ENCODE measurements around the gene HOXC9.

HOXC9 gene

DNA sequence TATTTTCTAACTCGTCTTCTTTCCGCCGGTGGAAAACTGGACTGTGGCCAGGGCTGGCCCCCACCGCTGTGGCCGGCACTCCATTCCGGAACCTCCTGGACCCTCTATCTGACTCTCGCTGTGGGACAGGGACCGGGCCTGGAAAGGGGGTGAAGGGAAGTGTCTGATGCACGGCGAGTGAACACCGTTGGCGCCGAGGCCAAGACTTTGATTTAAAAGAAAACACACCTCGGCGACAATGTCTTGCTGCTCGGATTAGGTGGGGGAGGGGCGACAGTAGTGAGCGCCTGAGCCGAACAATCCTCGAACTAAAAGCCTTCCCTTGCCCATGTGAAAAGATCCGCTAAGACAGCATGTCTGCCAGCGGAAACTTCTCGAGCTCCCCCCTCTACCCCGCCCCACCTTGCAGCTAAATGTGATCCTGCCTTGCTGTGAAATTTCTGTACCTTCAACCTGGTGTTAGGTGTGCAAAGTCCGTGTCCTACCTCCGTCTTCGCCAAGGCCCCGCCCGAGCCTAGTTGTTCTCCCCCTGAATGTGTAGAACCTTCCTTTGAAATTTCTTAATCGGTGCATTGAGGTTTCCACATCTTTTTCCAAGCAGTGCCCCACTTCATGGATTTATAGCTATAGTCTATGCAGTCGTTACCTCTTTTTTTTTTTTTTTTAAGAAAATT, 24.3 kb upstream of the HOXC9 start:
- CTCF ChIA-PET, result interaction anchor here (0.9 to 2.0 kb wide), 4 partner anchors 12 to 225 kb away, joined by 3 to 4 read pairs (median 4); no protein-coding TSS in a partner anchor
- POLR2A ChIA-PET, result no interaction called here
- TF ChIP-seq, protein P1, sequence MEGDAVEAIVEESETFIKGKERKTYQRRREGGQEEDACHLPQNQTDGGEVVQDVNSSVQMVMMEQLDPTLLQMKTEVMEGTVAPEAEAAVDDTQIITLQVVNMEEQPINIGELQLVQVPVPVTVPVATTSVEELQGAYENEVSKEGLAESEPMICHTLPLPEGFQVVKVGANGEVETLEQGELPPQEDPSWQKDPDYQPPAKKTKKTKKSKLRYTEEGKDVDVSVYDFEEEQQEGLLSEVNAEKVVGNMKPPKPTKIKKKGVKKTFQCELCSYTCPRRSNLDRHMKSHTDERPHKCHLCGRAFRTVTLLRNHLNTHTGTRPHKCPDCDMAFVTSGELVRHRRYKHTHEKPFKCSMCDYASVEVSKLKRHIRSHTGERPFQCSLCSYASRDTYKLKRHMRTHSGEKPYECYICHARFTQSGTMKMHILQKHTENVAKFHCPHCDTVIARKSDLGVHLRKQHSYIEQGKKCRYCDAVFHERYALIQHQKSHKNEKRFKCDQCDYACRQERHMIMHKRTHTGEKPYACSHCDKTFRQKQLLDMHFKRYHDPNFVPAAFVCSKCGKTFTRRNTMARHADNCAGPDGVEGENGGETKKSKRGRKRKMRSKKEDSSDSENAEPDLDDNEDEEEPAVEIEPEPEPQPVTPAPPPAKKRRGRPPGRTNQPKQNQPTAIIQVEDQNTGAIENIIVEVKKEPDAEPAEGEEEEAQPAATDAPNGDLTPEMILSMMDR (IDR thresholded peaks at IDR 0.05; ENCODE audit: control extremely low read depth, extremely low read depth, low read depth, missing control alignments), result no peak
- DNase-seq (ENCODE audit: extremely low spot score), result no peak

DNA sequence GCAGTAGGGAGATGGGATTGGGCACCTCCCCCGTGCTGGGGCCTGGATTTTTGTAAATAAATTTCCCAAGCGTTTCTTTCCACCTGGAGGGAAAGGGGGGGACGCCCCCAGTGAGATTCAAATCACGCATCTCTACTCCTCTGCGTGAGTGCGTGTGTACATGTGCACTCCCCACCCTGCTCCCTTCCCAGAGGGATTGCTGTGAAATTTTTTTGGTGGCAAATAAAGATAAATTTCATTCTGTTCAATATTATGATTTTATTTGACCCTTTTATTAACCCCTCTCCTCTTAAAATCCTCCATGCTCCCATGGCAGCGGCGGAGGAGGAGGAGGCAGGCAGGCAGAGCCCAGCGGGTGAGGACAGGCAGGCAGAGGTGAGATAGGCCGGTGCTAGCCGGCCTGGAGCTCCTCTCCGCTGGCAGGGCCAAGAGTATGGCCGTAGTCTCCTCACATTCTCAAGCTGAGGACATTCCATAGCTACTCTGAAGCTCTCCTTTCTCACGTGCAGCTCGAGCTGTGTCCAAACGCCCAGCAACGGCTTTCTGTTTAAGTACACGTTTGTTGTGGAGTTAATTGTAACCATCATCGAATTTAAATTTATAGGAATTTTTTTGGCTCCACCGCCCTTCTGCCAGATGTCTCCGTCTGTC, 23.7 kb upstream of the HOXC9 start:
- TF ChIP-seq, protein P1 (IDR thresholded peaks at IDR 0.05; ENCODE audit: control extremely low read depth, extremely low read depth, low read depth, missing control alignments), result no peak
- ChIA-PET POLR2A (no interaction called here), CTCF (interaction anchor here (0.9 to 2.0 kb wide), 3 partner anchors 14 to 225 kb away, joined by 3 to 4 read pairs (median 3); no protein-coding TSS in a partner anchor)
- no peak for DNase-seq (ENCODE audit: extremely low spot score)

DNA sequence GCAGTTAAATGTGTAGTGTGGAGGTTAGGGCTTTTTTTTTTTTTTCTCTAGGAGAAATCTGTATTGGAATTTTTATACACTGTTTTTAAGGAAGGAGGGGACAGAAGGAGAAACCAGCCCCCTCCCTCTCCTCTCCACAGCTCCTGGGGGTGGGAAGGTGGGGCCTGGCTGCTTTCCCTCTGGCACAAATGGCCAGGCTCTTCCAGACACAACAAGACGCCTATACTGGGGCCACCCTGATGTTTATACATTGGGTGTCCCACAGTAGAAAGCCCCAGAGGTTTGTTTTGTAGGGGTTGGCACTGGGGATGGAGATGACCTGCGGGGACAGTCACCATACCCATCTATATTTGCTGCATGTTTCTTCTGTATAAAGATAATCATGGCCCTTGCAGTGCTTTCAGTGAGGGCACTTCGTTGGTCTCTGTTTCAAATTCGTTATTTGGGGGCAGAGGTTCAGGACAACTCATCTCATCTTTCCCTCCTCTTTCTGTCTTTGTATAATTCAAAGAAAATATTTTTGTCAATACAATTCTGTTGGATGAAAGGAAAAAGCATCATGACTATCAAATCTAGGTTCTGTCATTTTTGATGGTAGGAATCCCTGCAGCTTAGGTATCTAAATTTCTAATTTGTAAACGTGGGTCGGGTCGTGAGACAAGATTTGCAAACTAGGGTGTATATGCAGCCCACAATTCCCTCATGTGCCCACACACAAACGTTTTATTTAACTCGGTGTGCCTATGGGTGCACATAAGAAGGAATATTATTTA, 23.0 kb upstream of the HOXC9 start:
- DNase-seq (ENCODE audit: extremely low spot score), result no peak
- CTCF ChIA-PET, result interaction anchor here (0.9 to 2.0 kb wide), 5 partner anchors 10 to 224 kb away, joined by 3 to 4 read pairs (median 3); no protein-coding TSS in a partner anchor
- TF ChIP-seq, protein P1 (IDR thresholded peaks at IDR 0.05; ENCODE audit: control extremely low read depth, extremely low read depth, low read depth, missing control alignments), result no peak
- POLR2A ChIA-PET, result no interaction called here

DNA sequence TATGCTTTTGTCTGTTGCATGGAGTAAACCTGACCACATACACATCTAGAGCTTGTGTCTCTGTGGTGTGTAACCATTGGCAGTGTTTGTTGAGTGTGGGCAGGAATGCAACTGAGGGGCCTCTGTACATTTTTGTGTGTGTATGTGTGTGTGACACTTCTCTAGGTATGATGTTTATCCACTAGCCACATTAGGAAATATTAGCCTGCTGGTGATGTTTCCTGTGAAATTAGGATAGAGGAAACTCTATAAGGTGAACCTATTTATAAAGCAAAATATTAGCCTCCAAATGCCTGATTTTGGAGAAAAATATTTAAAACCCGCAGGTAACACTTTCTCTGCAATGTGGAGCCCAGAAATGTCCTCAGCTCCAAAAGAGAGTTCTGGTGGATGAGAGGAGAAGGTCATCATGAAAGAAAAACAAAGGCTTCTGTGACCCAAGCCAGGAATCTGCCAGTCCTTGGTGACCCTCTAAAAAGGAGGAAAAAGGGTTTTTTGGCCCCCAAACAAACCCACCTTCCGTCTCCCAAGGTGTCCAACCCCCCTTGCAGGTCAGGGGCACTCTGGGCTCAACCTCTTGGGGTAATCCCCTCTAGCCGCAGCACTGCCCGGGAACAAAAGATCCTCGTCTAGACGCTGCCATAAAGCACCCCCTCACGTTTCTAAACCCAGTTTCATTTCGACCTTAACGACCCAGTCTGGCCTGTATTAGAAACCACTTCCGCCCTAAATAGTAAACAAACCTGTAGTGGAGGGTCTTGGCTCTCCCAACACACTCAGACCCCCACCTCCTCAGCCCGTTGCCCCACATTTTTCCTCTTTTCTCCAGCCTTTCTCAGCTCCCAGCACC, 22.1 kb upstream of the HOXC9 start:
- ChIA-PET CTCF (interaction anchor here (1.2 to 2.0 kb wide), 5 partner anchors 10 to 223 kb away, joined by 3 to 4 read pairs (median 4); no protein-coding TSS in a partner anchor), POLR2A (no interaction called here)
- DNase-seq (ENCODE audit: extremely low spot score), result no peak
- TF ChIP-seq, protein P1 (IDR thresholded peaks at IDR 0.05; ENCODE audit: control extremely low read depth, extremely low read depth, low read depth, missing control alignments), result no peak

DNA sequence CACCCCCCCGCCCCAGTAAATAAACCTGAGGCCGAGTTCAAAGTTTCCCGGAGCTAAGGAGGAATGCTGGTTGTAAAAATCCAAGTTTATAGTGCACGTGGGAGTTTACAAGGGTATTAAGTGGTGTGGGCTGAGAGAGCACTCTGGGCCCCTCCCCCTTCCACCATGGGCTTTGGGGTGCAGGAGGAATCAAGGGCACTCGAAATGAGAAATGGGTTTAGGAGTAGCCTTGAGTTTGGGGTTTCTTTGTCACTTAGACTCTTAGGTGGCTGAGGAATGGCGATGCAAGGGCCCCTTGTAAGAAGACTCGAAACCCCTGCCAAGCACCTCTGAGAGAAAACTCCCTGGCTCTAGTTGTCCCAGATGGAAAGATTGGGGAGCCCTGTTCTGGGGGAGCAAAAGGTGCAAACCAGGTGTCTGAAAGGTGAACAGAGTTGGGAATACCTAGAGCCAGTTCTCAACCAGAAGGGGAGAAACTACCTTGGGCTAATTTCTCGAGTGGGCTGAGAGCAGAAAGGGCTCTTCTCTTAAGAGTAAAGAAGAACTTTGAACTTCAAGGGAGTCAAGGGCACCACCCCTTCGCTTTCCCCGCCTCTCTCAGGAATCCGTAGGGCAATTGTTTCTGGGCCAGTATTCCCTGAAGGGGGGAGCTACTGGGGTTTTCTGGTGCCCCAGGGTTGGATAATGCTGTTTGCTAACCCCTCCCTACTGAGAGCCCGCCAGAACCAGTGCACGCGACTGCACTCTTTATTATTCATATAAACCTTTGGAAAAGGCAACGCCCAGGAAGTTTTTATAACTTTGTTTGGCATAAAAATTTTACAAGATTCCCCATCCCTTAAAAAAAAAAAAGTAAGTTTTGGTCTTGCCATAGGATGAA, 21.2 kb upstream of the HOXC9 start:
- ChIA-PET CTCF (interaction anchor here (1.5 to 2.8 kb wide), 3 partner anchors 9 to 229 kb away, joined by 4 to 10 read pairs (median 4); no protein-coding TSS in a partner anchor), POLR2A (no interaction called here)
- DNase-seq (ENCODE audit: extremely low spot score), result no peak
- TF ChIP-seq, protein P1 (IDR thresholded peaks at IDR 0.05; ENCODE audit: control extremely low read depth, extremely low read depth, low read depth, missing control alignments), result no peak

Data from GM10248 (cell line).